Spleen (tissue), 7 donors: Measurements from ENCODE around the gene KCTD10.
A peak's percentile ranks its signal among the peaks of the same experiment; 100 is the strongest.

ENCODE experiments used
- CTCF ChIP-seq, 11 experiments: fragments of 200-600 bp in 7 of 11; fragments of 450-650 bp in 4 of 11; sonication (generic) in 4 of 11; IDR thresholded peaks in 8 of 11; conservative IDR thresholded peaks in 3 of 11; 1 replicate in 7 of 11; 2 replicates in 4 of 11; pipeline versions ENCODE4 v1.4.0 to v1.8.0; 2016 to 2021; ENCODE audit warnings: antibody characterized with exemption in 11 of 11, inconsistent platforms in 4 of 11, mild to moderate bottlenecking in 1 of 11
- POLR2A ChIP-seq, 3 donors: fragments of 450-650 bp; IDR thresholded peaks; one replicate each; pipeline ENCODE4 v1.5.1; 2017; ENCODE audit warnings: antibody characterized with exemption in 3 of 3, mild to moderate bottlenecking in 1 of 3
- POLR2AphosphoS5 ChIP-seq, 3 donors: sonication (generic); formaldehyde crosslinking; IDR thresholded peaks; one replicate each; pipeline ENCODE4 v1.5.1; 2017; ENCODE audit warnings: antibody characterized with exemption in 3 of 3
- donor health status: DM: no; HTN: no; CAD: no; lungs with moderate emphysema.
- donor health status: DM: no; HTN: no; CAD: no.
- donor health status: DM: no; HTN: no; CAD: no.

- TF ChIP-seq CTCF (IDR thresholded peaks at IDR 0.05 in 8 of 11, conservative IDR thresholded peaks at IDR 0.05 in 3 of 11) (no peak), POLR2AphosphoS5 (IDR thresholded peaks at IDR 0.05) (peak; percentile 46 to 55 (median 48)), POLR2A (IDR thresholded peaks at IDR 0.05) (no peak)
Observed at GRCh38 chr12:109461846-109462756, 15.0 kb downstream of the KCTD10 start.
